M059J (cell line): ENCODE results near the gene MSX2. TPM values are rescaled to one million over a fixed set of nuclear protein-coding genes. Genes with fewer than 3 reads are reported as not detected.

ENCODE experiments used
- DNase-seq: peaks from one replicate; pipeline ENCODE4 v3.0.0-alpha.2; 2012; ENCODE audit warnings: low read depth
- total RNA-seq: library from RNA; depleted of rRNA; stranded (reverse); fragments of >200 nt; shearing (Covaris generic); gene quantifications from 2 replicates; pipeline ENCODE4 v1.2.3, GENCODE V29; 2014; rRNA removed

MSX2 gene
- not detected in 2 replicates for total RNA-seq

DNA sequence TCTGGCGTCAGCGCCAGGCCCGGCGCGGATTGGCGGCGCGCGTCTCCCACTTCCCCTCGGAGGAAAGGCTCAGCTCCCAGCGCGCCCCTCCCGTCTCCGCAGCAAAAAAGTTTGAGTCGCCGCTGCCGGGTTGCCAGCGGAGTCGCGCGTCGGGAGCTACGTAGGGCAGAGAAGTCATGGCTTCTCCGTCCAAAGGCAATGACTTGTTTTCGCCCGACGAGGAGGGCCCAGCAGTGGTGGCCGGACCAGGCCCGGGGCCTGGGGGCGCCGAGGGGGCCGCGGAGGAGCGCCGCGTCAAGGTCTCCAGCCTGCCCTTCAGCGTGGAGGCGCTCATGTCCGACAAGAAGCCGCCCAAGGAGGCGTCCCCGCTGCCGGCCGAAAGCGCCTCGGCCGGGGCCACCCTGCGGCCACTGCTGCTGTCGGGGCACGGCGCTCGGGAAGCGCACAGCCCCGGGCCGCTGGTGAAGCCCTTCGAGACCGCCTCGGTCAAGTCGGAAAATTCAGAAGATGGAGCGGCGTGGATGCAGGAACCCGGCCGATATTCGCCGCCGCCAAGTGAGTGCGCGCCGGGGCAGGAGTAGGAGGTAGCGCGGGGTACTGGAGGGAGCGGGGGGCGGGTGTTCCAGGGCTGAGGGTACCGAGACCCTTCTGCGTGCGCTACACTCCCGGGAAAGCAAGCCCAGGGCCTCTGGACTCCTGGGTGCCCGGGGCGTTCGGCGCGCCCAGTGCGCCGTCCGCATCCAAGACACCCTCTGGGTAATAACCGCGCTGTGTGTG, at the start of gene MSX2:
TSS of gene MSX2 (plus strand) at position 99 of the 777 bp plus-strand sequence. CDS start at position 177, 78 bp downstream.
- DNase-seq = no peak

DNA sequence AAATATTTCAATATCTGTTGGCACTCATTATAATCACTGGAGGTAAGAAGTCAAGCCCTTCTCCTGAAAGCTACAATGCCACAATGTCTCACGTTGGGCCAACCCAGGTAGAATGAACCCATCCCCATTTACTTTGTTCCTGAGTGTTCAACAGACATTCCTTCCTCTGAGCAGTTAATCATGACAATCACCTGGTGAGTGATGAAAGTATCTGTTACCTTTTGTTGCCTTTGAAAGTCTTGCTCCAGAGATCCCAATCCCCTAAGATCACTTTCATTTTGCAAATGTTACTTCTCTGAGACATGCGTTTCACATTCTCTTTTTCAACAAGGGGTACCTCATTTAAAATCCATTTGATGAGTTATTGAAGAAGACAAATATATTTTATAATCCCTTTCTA, 49.3 kb upstream of the MSX2 start:
- DNase-seq = no peak

DNA sequence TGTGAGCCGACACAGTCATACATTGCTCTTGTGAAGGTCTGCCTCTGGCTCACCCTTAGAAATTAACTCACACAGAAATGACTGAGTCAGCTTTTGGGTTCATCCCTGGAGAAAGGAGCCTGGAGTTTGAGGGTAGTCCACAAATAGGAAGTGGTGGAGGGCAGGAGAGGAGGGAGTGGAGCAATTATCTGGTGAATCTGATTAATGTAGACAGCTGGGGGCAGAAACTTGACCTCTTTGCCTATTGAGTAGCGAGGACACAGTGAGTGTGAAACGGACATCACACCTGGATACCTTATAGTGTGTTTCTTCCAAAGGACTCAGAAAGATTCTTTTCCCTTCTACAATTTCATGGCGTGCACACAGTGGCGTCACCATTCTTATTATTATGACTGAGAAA, 48.5 kb upstream of the MSX2 start:
- DNase-seq = peak; percentile 49

DNA sequence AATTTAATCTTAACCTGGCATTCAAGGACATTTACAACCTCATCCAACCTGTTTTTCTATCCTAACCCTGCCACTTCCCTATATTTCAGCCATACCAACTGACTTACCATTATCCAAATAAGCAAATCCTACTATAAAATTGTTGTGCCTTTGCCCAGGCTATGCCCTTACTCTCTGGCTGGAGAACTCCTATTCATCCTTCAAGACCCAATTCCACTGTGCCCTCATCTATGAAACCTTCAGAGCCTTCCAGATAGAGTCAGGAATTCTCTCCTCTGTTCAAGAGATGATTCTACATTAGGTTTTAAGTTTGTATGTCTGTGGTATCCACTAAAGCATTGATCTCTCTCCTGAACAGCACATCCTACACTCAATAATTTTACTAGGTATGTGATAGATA, 46.3 kb upstream of the MSX2 start:
- no peak for DNase-seq

DNA sequence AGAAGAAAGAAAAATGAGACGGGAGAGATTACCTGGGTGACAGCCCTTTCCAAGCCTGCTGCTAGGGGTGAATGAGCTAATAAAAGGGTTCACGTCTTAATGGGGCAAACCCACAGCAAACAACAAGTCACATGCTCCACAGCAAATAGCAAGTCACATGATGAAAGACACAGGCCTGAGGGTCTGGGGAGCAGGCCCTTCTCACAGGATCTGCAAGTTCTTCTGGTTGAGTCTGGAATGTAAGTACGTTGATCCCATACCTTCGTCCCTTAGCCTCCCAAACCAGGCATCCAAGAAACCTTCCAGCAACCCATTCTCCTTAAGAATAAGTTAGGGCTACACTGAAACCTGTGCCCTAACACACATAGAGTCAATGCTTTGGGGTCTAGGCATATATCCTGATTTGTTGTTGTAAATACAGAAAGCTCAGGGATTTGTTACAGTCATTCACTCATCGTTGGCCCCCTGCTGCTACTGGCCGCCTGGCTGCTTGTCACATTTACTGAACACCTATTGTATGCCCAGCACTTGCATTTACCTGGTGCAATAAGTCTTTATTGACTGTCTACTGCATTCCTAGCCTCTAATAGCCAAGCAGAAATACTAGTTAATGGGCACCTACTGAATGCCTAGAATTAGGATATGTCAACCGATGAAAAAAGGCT, 43.3 kb upstream of the MSX2 start:
- DNase-seq = no peak

DNA sequence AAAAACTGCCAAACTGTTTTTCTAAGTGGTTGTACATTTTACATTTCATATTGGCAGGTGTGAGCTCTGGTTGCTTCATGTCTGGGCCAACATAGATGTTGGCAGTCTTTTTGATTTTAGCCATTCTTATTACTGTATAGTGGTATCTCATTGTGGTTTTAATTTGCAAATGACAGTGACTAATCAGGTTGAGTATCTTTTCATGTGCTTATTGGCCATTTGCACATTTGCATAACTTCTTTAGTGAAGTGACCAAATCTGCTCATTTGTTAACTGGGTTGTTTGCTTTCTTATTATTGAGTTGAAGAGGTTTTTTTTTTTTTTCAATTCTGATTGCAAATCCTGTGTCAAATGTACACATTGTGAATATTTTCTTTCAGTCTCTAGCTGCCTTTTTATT, 36.9 kb upstream of the MSX2 start:
- peak; percentile 9 for DNase-seq

DNA sequence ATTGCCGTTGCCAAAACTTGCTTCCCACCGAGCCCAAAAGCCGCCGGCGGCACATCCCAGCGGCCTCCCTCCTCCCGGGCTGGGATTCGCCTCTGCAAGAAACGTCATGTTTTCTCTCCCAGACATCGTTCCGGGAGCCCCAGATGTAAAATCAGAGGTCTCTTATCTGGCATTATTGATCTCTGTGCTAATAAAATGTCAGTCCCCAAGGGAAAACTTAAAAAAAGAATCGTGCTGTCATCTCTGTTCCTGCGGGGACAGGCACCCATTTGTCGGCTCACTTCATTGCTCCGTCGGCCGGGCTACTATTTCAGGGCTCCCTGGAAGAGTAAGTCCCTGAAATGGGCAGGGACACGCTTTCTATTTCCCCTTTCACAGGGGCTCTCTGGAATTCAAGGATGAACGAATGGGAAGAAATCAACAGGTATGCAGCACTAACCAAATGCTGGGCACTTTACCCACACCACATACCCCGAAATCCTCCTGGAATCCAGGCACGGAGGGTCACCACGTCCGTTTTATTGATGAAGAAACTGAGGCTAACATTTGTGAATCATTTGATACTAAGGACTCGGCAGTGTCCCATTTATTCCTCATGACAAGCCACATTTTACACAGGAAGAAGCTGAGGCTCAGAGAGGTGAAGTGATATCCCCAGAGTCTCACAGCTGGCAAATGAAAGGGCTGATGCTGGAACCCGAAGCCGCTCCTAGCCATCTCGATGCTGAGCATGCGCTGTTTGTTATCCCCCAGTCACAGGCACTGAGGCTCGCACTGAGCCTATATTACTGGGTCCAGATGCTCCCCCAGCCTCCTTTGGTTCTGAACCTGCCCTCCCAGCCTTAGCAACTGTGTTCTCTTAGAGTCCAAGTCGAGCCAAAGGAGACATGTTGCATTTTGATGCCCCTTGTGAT, 35.7 kb upstream of the MSX2 start:
- no peak for DNase-seq

DNA sequence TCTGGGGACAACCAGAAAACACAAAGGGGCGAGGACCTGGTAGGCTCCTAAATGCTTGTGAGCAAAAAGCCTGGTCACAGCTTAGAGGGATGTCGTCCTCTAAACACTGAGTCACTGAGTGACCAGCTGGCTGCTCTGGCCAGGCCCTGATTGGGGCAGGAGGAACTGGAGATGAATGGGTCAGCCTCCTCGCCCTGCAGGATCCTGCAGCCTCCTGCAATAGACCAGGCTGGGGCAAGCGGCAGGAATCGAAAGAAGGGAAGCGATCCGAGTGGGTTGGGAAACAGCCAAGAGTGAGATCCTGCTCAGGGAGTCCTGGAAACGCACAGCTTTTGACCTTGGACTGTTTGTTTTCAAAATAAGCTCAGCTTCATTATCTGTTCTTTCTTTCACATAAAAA, 34.1 kb upstream of the MSX2 start:
- peak; percentile 90 for DNase-seq

DNA sequence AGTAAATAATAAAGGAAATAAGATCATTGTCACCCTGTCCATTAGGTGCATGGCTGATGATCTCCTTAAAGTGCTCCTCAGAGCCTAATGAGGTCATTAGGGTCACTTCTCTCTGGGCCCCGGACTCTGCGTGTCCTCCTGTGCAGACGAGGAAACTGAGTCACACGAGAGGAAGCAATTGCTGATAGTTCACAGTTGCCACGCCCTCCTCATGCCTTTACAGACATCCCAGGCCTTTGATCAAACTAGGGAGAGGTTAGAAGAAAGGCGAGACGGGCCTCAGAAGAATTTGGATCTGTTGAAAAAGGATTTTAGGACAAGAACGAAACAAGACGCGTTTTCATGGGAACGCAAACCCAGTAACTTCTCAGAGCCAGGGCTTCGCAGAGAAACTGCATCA, 32.0 kb upstream of the MSX2 start:
- DNase-seq = no peak

DNA sequence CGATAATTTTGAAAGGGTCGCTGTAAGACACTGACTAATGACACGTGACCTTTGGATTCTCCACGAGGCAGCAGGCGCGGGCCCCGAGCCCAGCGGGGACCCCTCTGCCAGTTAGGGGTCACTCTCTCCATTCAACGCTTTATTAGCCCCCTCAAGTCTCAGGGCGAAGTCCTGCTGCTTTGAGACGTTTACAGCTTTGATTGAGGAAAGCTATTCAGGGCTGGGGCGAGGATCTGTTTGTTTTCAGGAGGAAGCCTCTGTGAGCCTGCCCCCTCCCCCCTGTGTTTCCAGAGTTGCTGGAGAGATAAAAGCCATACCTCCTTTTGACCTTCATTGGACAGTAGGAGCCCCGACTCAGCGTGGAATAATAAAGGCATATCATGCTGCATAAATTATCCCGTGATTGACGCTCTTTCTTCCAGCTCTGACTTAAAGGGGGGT, 31.4 kb upstream of the MSX2 start:
- DNase-seq = no peak

DNA sequence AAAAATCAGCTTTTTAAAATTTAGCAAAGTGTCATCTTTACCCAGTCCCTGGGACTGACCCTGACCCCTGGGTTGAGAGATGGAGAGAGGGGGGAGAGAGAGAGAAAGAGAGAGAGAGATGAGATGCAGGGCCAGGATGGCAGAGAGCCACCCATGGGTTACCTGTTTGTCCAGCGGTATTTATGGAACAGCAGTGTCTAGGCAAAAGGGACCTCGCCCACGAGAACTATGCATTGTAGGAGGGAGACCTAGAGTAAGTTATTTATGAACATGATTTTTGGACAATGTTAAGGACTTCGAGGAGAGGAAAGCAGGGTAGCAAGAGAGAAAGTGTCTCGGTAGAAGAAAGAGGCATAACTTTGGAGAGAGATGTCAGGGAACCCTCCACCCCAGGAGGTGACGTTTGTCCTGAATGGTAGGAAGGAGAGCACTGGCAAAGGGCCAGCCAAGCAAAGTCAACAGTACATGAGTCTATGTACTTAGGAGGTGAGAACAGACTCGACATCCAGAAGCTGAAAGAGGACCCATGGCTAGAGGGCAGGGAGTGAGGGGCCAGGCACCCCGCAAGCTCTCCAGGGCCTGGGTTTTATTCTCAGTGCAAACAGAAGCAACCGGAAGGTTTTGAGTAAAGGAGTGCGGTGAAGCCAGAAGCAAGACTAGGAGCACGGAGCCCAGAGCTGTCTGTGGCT, 30.5 kb upstream of the MSX2 start:
- DNase-seq = no peak

DNA sequence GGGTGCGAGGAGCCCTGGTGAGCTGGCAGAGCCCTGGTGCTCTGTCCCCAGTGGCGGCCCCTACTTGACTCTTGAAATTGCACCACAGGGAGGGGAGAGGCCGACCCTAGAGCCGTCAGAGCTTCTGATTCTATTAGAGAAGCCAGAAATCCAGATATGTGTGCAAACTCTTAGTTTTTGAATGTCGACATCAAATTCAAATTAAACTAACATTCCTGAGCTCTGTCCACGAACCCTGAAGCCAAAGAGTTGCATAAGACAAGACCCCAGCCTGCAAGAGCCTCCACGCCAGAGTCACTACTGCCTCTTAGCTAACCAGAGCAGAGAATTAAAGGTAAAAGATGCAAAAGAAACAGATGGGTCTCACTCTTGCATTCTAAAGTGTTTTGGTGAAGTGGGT, 29.8 kb upstream of the MSX2 start:
- DNase-seq = no peak

DNA sequence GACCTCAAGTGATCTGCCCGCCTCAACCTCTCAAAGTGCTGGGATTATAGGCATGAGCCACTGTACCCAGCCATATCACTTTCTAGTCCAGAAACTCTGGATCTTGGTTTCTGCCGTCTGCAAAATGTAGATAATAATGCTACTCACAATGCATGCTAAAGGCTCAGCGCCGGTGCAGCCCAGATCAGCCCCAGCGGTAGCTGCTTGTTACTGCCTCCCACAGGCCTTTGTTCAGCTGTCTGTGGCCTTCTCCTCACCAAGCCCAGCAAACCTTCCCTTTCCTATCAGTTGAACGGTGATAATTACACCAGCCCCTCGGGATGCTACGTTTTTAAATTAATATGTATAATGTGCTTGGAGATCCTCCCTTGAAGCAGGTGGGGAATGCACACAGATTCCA, 26.2 kb upstream of the MSX2 start:
- DNase-seq = no peak

DNA sequence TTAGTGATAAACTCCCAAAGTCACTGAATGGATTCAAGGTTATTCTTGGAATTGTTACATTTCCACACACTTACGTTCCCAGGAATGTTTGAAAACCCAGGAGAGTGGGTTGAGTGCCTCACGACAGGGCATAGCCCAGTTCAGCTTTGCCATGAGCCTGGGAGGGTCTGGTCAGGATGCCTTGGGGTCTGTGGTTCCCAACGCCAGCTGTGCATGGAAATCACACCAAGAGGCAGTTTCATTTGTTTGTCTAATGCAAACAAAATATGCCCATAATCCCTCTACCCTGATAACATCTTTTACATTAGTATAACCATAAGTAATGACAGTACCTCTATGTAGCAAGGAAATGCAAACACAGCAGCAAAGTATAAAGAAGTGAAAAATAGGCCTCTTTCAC, 25.3 kb upstream of the MSX2 start:
- DNase-seq = no peak

DNA sequence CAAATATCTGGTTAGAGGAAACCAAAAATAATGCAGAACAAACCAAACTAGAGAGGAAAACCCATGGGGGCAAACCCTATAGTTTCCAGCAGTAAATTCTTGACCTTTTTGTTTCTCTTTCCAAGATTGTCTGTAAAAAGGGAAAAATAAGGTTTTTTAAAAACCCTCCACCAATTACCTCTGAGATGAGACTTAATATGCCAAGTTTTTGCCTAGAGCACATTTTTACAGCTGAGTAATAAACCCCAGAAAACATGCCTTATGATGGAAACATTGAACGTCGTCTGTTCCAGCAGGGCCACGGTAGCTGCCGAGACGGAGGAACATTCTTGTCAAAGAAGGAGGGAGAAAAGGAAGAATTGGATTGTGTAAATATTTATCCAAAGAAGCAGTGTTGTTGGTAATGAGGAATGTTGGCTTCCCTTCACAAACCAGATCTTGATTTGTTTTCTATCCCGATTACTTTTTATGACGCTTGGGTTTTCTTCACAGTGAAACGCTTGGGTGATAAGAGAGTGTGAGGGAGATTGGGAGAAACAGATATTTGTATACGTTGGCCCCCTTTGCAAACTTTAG, 17.3 kb upstream of the MSX2 start:
- DNase-seq = peak; percentile 66

DNA sequence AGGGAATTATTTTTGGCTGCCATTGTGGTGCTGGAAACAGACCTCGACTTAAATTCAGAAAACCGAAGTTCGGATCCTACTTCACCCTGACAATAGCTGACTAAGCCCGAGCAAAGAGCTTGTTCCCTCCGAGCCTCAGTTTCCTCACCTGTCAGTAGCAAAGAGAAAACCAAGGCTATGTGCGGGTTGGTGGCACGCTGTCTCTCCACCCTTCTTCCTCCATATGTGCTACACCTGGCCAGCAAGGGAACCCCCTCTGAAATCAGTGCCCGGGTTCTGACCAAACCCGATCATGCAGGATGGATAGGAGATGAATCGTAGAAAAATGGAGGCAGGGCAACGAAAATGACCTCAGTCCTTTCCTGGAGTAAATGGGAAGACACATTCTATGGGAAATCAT, 16.7 kb upstream of the MSX2 start:
- no peak for DNase-seq

DNA sequence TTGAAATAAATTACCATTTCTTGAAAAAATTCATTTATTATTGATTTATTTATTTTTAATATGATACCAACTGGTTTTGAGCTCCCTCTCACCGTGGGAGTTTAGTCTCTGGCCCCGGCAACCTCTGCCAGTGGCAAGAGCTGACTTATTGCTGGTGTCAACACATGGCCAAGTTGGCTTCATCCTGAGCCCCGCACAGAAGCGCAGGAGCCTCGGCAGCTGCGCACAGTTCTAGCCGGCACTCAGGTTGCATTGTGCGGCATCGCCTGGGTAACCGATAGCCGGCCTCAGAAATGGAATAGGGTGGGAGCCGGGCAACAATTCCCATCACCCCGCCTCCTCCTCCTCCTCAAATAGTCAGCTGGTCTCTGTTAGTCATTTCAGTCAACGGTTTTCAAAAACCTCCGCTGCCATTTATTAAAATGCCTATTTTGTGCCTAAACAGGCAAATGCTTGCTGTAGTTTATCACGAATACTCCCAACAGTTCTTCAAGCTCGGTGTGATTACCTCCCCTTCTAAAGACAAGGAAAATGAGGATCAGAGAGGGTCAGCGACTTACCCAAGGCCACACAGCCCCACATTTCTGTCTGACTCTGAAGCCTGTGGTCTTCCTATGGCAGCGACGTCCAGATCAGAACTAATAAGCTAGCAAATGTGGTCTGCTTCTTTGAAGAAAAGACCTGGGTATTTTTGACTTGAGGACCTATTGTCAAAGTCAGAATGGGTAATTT, 15.7 kb upstream of the MSX2 start:
- no peak for DNase-seq

DNA sequence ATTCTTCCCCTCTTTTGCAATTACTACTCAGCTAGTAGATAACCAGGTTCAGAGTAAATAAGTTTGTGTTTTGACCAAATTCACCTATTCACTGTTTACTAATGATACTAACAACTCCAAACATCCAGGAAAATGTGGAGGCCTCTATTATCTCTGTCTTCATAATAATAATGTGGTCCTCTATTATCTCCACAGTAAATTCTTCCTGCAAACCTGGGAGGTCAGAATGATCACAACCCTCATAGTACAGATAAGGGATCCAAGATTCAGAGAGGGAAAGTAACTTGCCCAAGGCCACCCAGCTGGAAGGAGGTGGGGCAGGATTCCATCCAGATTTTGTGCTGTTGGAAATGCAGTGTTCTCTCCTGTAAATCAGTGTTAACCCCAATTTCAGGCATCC, 9.6 kb upstream of the MSX2 start:
- DNase-seq = no peak

DNA sequence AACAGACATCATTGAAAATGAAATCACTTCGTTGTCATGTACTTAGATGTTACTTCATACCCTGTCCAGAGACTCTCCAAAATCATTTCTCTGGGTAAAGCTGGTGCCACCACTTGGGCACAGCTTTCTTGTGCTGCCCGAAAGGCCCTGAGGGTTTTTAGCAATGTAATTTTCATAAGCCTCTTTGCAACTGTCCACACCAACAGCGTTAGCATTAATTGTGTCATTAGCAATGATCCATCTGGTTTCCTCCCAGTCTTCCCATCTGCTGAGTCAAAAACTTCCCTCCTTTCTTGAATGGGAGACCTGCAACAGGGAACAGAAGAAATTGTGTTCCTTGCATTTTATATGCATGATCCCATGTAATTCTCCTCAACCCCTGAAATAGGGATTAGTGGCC, 8.6 kb upstream of the MSX2 start:
- DNase-seq = no peak

DNA sequence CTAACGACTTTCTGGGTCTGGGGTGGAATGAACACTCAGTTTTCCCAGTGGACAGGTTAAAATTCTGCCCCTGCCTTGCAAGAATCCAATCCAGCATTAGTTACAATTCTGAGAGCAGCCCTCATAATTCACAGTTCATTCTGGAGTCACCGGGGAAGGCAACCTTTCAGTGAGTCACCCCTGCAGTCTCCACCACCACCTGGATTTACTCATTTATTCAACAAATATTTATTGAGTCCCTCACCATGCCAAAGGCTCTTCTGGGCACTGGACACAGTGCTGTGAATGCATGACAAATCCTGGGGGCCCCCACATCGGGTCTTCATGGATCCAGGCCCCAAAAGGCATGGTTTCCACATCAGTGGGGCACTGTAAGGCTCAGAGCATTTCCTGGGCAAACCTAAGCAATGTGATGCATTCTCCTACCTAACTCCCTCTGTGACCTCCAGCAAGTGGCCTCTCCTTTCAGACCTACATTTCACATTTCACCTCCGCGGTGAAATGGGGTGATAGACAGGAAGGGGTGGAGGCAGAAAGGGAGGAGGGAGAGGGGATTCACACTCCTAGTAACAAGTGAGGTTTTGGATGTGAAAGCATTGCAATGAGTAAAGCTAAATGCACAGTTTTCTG, 6.4 kb upstream of the MSX2 start:
- DNase-seq = peak; percentile 79
